GM12878 (cell line): ENCODE measurements around the gene COPS3. TPM values are rescaled to one million over a fixed set of nuclear protein-coding genes. Genes with fewer than 3 reads are reported as not detected.

ENCODE experiments used
- ATAC-seq: fragments of 200-7000 bp; cut with Tn5 transposase; 3 replicates; pipeline ENCODE4 v1.9.1; 2020; ENCODE audit warnings: mild to moderate bottlenecking, moderate library complexity
- BruUV-seq: library from RNA; stranded (reverse); fragments of 400-500 nt; replicated peaks from 2 replicates; lab custom pipeline; 2021; lab: Mats Ljungman, UMichigan
- CTCF ChIA-PET: fragments of 300-600 bp; sonication (Branson Sonifier 250); formaldehyde crosslinking; extraction: SDS; loops from one replicate; lab custom pipeline; 2021; ENCODE audit warnings: inconsistent platforms; lab: Yijun Ruan, JAX
- POLR2A ChIA-PET: fragments of 350-600 bp; formaldehyde crosslinking; extraction: SDS; loops from one replicate; lab custom pipeline; 2021; ENCODE audit warnings: inconsistent platforms; lab: Charles Lee
- RAD21 ChIA-PET: fragments of 300-600 bp; sonication (Branson Sonifier 250); formaldehyde crosslinking; loops from one replicate; lab custom pipeline; 2023; ENCODE audit warnings: antibody characterized with exemption; ENCODE audit not compliant: unreplicated experiment; lab: Charles Lee
- SMC1A ChIA-PET: fragments of 300-600 bp; sonication (Branson Sonifier 250); formaldehyde crosslinking; loops from one replicate; lab custom pipeline; 2023; ENCODE audit not compliant: unreplicated experiment, uncharacterized antibody; lab: Charles Lee
- DNase-seq: peaks from one replicate; pipeline ENCODE4 v3.0.0-alpha.2; 2011; ENCODE audit warnings: low read depth, low spot score
- FAIRE-seq: peaks from 3 replicates; lab custom pipeline; 2011; peaks lifted over from hg19 to GRCh38; lab: Jason Lieb, UNC
- H2AFZ ChIP-seq: 2 replicates; pipeline ENCODE4 v1.6.0; 2011; ENCODE audit warnings: low read depth, low read length, control low read depth; ENCODE audit not compliant: control insufficient read depth
- H3K27ac ChIP-seq: 2 replicates; pipeline ENCODE4 v1.5.1; 2011; ENCODE audit warnings: control low read depth; ENCODE audit not compliant: control insufficient read depth, insufficient read depth
- H3K27me3 ChIP-seq, 2 experiments: replicated peaks in 1 of 2; 2 replicates each; pipeline versions ENCODE4 v1.6.0 to v1.6.1; 2011; ENCODE audit warnings: low read length in 1 of 2; ENCODE audit not compliant: control insufficient read depth in 2 of 2, insufficient read depth in 2 of 2
- H3K36me3 ChIP-seq, 2 experiments: 2 replicates each; pipeline ENCODE4 v1.5.1; 2011; ENCODE audit warnings: low read length in 1 of 2; ENCODE audit not compliant: control insufficient read depth in 2 of 2, insufficient read depth in 2 of 2
- H3K4me1 ChIP-seq: 2 replicates; pipeline ENCODE4 v1.6.1; 2011; ENCODE audit warnings: mild to moderate bottlenecking, low read length, moderate library complexity, mixed read lengths; ENCODE audit not compliant: control insufficient read depth, insufficient read depth
- H3K4me2 ChIP-seq: 2 replicates; pipeline ENCODE4 v1.6.0; 2011; ENCODE audit warnings: control low read depth; ENCODE audit not compliant: control insufficient read depth, insufficient read depth
- H3K4me3 ChIP-seq: fragments of 200-600 bp; sonication (generic); 2 replicates; pipeline ENCODE4 v1.5.1; 2016
- H3K79me2 ChIP-seq: 2 replicates; pipeline ENCODE4 v1.6.0; 2011; ENCODE audit warnings: low read length; ENCODE audit not compliant: control insufficient read depth, insufficient read depth
- H3K9ac ChIP-seq: 2 replicates; pipeline ENCODE4 v1.8.0; 2011; ENCODE audit warnings: low read length, control low read depth, mixed read lengths; ENCODE audit not compliant: control insufficient read depth, insufficient read depth
- H3K9me3 ChIP-seq: replicated peaks from 3 replicates; pipeline ENCODE4 v1.5.1; 2011; ENCODE audit warnings: mild to moderate bottlenecking, low read length; ENCODE audit not compliant: control insufficient read depth, insufficient read depth
- H4K20me1 ChIP-seq: 2 replicates; pipeline ENCODE4 v1.6.0; 2011; ENCODE audit not compliant: control insufficient read depth, insufficient read depth
- ASH2L ChIP-seq: fragments of 300-600, 200-600 bp; sonication (generic); IDR thresholded peaks from 2 replicates; pipeline ENCODE4 v1.6.1; 2017; ENCODE audit warnings: low read depth, mild to moderate bottlenecking, borderline replicate concordance
- CBFB ChIP-seq: IDR thresholded peaks from 2 replicates; pipeline ENCODE4 v1.6.1; 2016; ENCODE audit warnings: antibody characterized with exemption, low read depth
- CHD1 ChIP-seq: IDR thresholded peaks from 2 replicates; pipeline ENCODE4 v1.6.1; 2012; ENCODE audit warnings: low read depth, low read length, improper control_type of control experiment
- E2F8 ChIP-seq: fragments of 450-650 bp; IDR thresholded peaks from 2 replicates; pipeline ENCODE4 v1.6.1; 2018; ENCODE audit warnings: mild to moderate bottlenecking, low read depth, moderate library complexity; ENCODE audit not compliant: partially characterized antibody
- ETV6 ChIP-seq, 2 experiments: fragments of 450-650 bp in 1 of 2; IDR thresholded peaks in 1 of 2; conservative IDR thresholded peaks in 1 of 2; 2 replicates each; pipeline ENCODE4 v1.6.1; 2014; ENCODE audit warnings: antibody characterized with exemption in 1 of 2, borderline replicate concordance in 1 of 2, low read depth in 1 of 2, mild to moderate bottlenecking in 1 of 2, moderate library complexity in 1 of 2
- EZH2 ChIP-seq: IDR thresholded peaks from 2 replicates; pipeline ENCODE4 v1.6.1; 2012; ENCODE audit warnings: low read depth, mild to moderate bottlenecking, control low read depth, inconsistent platforms, low read length, borderline replicate concordance; ENCODE audit not compliant: control insufficient read depth
- NFXL1 ChIP-seq: fragments of 450-650 bp; IDR thresholded peaks from 2 replicates; pipeline ENCODE4 v1.6.1; 2017; ENCODE audit warnings: antibody characterized with exemption, mild to moderate bottlenecking, borderline replicate concordance
- NFYB ChIP-seq: IDR thresholded peaks from 2 replicates; pipeline ENCODE4 v1.6.1; 2011; ENCODE audit warnings: low read depth, mild to moderate bottlenecking, low read length, improper control_type of control experiment, moderate library complexity; ENCODE audit not compliant: insufficient read depth
- NR2C1 ChIP-seq: fragments of 450-650 bp; IDR thresholded peaks from 2 replicates; pipeline ENCODE4 v1.6.1; 2017; ENCODE audit warnings: antibody characterized with exemption, mild to moderate bottlenecking, moderate library complexity
- RCOR1 ChIP-seq: conservative IDR thresholded peaks from 2 replicates; pipeline ENCODE4 v1.6.1; 2012; ENCODE audit warnings: low read depth, low read length, improper control_type of control experiment
- SUPT20H ChIP-seq: IDR thresholded peaks from 2 replicates; pipeline ENCODE4 v1.6.1; 2011; ENCODE audit warnings: low read depth, mild to moderate bottlenecking, low read length, moderate library complexity, borderline replicate concordance; ENCODE audit not compliant: control insufficient read depth
- ZNF217 ChIP-seq: fragments of 450-650 bp; IDR thresholded peaks from 2 replicates; pipeline ENCODE4 v1.6.1; 2017; ENCODE audit warnings: antibody characterized with exemption, mild to moderate bottlenecking
- ZSCAN29 ChIP-seq: fragments of 450-650 bp; IDR thresholded peaks from 2 replicates; pipeline ENCODE4 v1.6.1; 2017; ENCODE audit warnings: mild to moderate bottlenecking, moderate library complexity
- WGBS: methylation state at CpG from one replicate; pipeline ENCODE4 v1.1.6; 2016; ENCODE audit warnings: low lambda C conversion rate; ENCODE audit not compliant: insufficient replicate concordance, insufficient coverage; ENCODE audit errors: missing lambda C conversion rate; 5-methylcytosine and 5-hydroxymethylcytosine counted together
- in situ Hi-C: fragments of 300-500 bp; cut with MboI; formaldehyde crosslinking; loops from 9 replicates; pipeline ENCODE4 v1.14.3; 2018; ENCODE audit warnings: mixed read lengths
- intact Hi-C: fragments of 100-400 bp; cut with micrococcal nuclease; formaldehyde crosslinking; loops from one replicate; pipeline ENCODE4 v1.14.2; 2022; ENCODE audit not compliant: unreplicated experiment
- polyA plus RNA-seq, 11 experiments: library from polyadenylated mRNA; depleted of rRNA in 4 of 11; unstranded in 6 of 11; stranded (reverse) in 5 of 11; fragments of >200 nt; fragmentation: Nextera tagmentation in 4 of 11; fragmentation: Illumina TruSeq in 1 of 11; extraction: Ambion mirVana in 4 of 11; extraction: Trizol in 1 of 11; gene quantifications; 1 replicate in 1 of 11; 2 replicates in 10 of 11; pipeline versions ENCODE4 v1.2.1 to v1.2.3, GENCODE V29; 2011 to 2016; ENCODE audit warnings: inconsistent platforms in 2 of 11, missing spikeins in 2 of 11, low read depth in 1 of 11
- total RNA-seq, 4 experiments: library from RNA; depleted of rRNA in 3 of 4; stranded (reverse); fragments of >200 nt in 3 of 4; fragmentation: Illumina TruSeq in 1 of 4; extraction: Trizol in 1 of 4; gene quantifications; 2 replicates each; pipeline versions ENCODE4 v1.2.1 to v1.2.3, GENCODE V29; 2013 to 2021

The COPS3 gene
- total and polyA plus RNA-seq, 10 of the 15 experiments (the other 5 are each of a cell fraction or from before 2014, with no cell fraction given): 99.7 to 187 (median 133) TPM

- TF ChIP-seq E2F8: no peak
- no peak for TF ChIP-seq NR2C1
- TF ChIP-seq ASH2L: no peak
- no peak for TF ChIP-seq ETV6 (conservative IDR thresholded peaks at IDR 0.05 in 1 of 2, IDR thresholded peaks at IDR 0.05 in 1 of 2; ENCODE audit: borderline replicate concordance in 1 of 2, low read depth in 1 of 2)
- TF ChIP-seq NFYB: no peak
- no peak for TF ChIP-seq SUPT20H
- TF ChIP-seq, all 136 proteins: peak for 0
Measured at GRCh38 chr17:17201271-17201670, 79.8 kb downstream of the COPS3 start (continued).

GRCh38 chr17:17200831-17201230 is 80.2 kb downstream of the COPS3 start:
- BruUV-seq: no TSS peak
- in situ Hi-C loops: no loop called here

More at GRCh38 chr17:17200831-17201230, 80.2 kb downstream of the COPS3 start:
- Histone ChIP-seq H3K36me3 (peaks cover 2 to 7% of the 10 kb centered on the region in 2 experiments), H3K9ac (no peak overlapping the region), H3K4me2 (no peak overlapping the region), H3K79me2 (peaks cover 32% of the 10 kb centered on the region), H3K4me1 (peaks cover 7% of the 10 kb centered on the region; the same call in 1 of the 2 replicates), H3K9me3 (no peaks in the 10 kb centered on the region), H3K4me3 (no peak overlapping the region), H2AFZ (no peak overlapping the region), H3K27me3 (no peaks in the 10 kb centered on the region), H3K27ac (no peak overlapping the region), H4K20me1 (no peaks in the 10 kb centered on the region)
- SMC1A ChIA-PET: interaction anchor here (0.6 to 3.1 kb wide), 3 partner anchors 10 to 20 kb away, joined by 3 to 10 read pairs (median 8); no protein-coding TSS in a partner anchor
- no peak for TF ChIP-seq CHD1
- no peak for TF ChIP-seq CBFB
- no peak for TF ChIP-seq ZSCAN29
- TF ChIP-seq EZH2: no peak
- no peak for TF ChIP-seq ZNF217
- no peak for TF ChIP-seq RCOR1
- TF ChIP-seq NFXL1: no peak
- intact Hi-C loops: loop anchor here (10.0 kb wide), 2 partner anchors 104 to 196 kb away; partner anchors contain the start of gene NT5M
- POLR2A ChIA-PET: interaction anchor here (1.1 kb wide), 1 partner anchor 8 kb away, joined by 3 read pairs; no protein-coding TSS in a partner anchor
- 89% methylated on average over 5 of the region's 5 CpGs for WGBS
- DNase-seq: no peak
- RAD21 ChIA-PET: interaction anchor here (0.6 kb wide), 1 partner anchor 75 kb away, joined by 3 read pairs; no protein-coding TSS in a partner anchor
- ATAC-seq: no peak
- no peak for FAIRE-seq
- CTCF ChIA-PET: interaction anchor here (0.7 to 1.1 kb wide), 2 partner anchors 41 to 57 kb away, joined by 3 read pairs; no protein-coding TSS in a partner anchor
